Panc1 (cell line): ENCODE data around the gene CD38. TPM values are rescaled to one million over a fixed set of nuclear protein-coding genes. Genes with fewer than 3 reads are reported as not detected.

Experiments used
- ATAC-seq: fragments of 200-7000 bp; cut with Tn5 transposase; 2 replicates; pipeline ENCODE4 v1.9.1; 2020; ENCODE audit warnings: mild to moderate bottlenecking, moderate library complexity
- BruUV-seq: library from RNA; stranded (reverse); fragments of 400-500 nt; replicated peaks from 2 replicates; lab custom pipeline; 2021; lab: Mats Ljungman, UMichigan
- CTCF ChIA-PET: fragments of 300-600 bp; sonication (Branson Sonifier 250); formaldehyde crosslinking; loops from one replicate; lab custom pipeline; 2022; ENCODE audit warnings: antibody characterized with exemption; lab: Charles Lee
- POLR2A ChIA-PET: fragments of 300-600 bp; sonication (Branson Sonifier 250); formaldehyde crosslinking; loops from one replicate; lab custom pipeline; 2022; ENCODE audit warnings: antibody characterized with exemption; lab: Charles Lee
- DNase-seq: peaks from one replicate; pipeline ENCODE4 v3.0.0-alpha.2; 2010; ENCODE audit warnings: low read depth, low spot score
- H3K27ac ChIP-seq: 2 replicates; pipeline ENCODE4 v1.5.1; 2011; ENCODE audit warnings: mild to moderate bottlenecking, low read length, inconsistent platforms
- H3K27me3 ChIP-seq: fragments of 200-500 bp; sonication (Bioruptor generic); 2 replicates; pipeline ENCODE4 v1.6.0; 2014; ENCODE audit warnings: low read length, inconsistent platforms; ENCODE audit not compliant: control insufficient read depth, insufficient read depth
- H3K36me3 ChIP-seq: fragments of 200-500 bp; sonication (Bioruptor generic); 2 replicates; pipeline ENCODE4 v1.5.1; 2014; ENCODE audit warnings: inconsistent platforms, mild to moderate bottlenecking, low read length, moderate library complexity; ENCODE audit not compliant: control insufficient read depth, insufficient read depth
- H3K4me1 ChIP-seq: 2 replicates; pipeline ENCODE4 v1.5.1; 2011; ENCODE audit warnings: inconsistent platforms, mild to moderate bottlenecking, low read length, moderate library complexity; ENCODE audit not compliant: control insufficient read depth, insufficient read depth
- H3K4me3 ChIP-seq, 2 experiments: 2 replicates each; pipeline ENCODE4 v1.5.1; 2011 to 2012; ENCODE audit warnings: low read depth in 2 of 2, low read length in 2 of 2, mild to moderate bottlenecking in 2 of 2, inconsistent platforms in 1 of 2, moderate library complexity in 1 of 2
- H3K9me3 ChIP-seq: fragments of 200-500 bp; sonication (Bioruptor generic); 2 replicates; pipeline ENCODE4 v1.5.1; 2014; ENCODE audit warnings: low read depth, mild to moderate bottlenecking, inconsistent platforms, low read length, moderate library complexity; ENCODE audit not compliant: control insufficient read depth, insufficient read depth
- POLR2AphosphoS5 ChIP-seq: IDR thresholded peaks from 2 replicates; pipeline ENCODE4 v1.6.1; 2012; ENCODE audit warnings: mild to moderate bottlenecking, low read depth, low read length, moderate library complexity
- SIN3A ChIP-seq: IDR thresholded peaks from 2 replicates; pipeline ENCODE4 v1.6.1; 2012; ENCODE audit warnings: low read depth, mild to moderate bottlenecking, low read length, moderate library complexity, borderline replicate concordance; ENCODE audit not compliant: insufficient read depth
- TCF7L2 ChIP-seq: IDR thresholded peaks from 2 replicates; pipeline ENCODE4 v1.6.1; 2011; ENCODE audit warnings: mild to moderate bottlenecking, low read depth, low read length, inconsistent platforms
- in situ Hi-C: cut with HindIII; loops from 2 replicates; pipeline ENCODE4 v1.10.0; 2016; ENCODE audit warnings: low sequenced_read_pairs, low pct_unique_long_range_greater_than_20kb
- intact Hi-C: fragments of 100-400 bp; cut with micrococcal nuclease; formaldehyde crosslinking; loops from one replicate; pipeline ENCODE4 v1.10.0; 2022; ENCODE audit not compliant: unreplicated experiment
- total RNA-seq: library from RNA; stranded (reverse); gene quantifications from one replicate; pipeline ENCODE4 v1.2.1, GENCODE V29; 2021; ENCODE audit not compliant: unreplicated experiment
- TF ChIP-seq, protein P1 (sequence below), 2 experiments: IDR thresholded peaks; 2 replicates each; pipeline ENCODE4 v1.6.1; 2011 to 2012; ENCODE audit warnings: low read depth in 2 of 2, control low read depth in 1 of 2, low read length in 1 of 2, mild to moderate bottlenecking in 1 of 2, moderate library complexity in 1 of 2; ENCODE audit not compliant: insufficient read depth in 1 of 2
- TF ChIP-seq, protein P2 (sequence below): fragments of 450-650 bp; IDR thresholded peaks from 2 replicates; pipeline ENCODE4 v1.5.1; 2017; ENCODE audit warnings: mild to moderate bottlenecking

CD38 gene
- total RNA-seq, 1 experiment from 2014 or later, result 0.15 TPM

DNA sequence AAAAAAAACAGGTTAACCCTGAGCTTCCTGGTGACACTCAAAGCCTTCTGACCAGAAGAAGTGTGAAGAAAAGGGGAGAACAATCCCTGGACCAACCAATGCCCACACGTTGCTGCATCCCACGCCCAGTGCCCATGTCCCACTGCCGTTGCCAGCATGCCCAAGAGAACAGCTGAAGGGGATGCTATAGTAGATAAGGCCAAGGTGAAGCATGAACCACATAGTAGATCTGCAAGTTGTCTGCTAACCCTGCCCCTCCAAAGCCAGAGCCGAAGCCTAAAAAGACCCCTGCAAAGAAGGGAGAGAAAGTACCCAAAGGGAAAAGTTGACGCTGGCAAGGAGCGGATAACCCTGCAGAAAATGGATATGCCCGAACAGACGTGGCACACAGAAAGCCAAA is 11.3 kb upstream of the CD38 start:
- BruUV-seq, result no TSS peak
- DNase-seq (no peak), ATAC-seq (no peak)
- H3K4me3 ChIP-seq, result no peak overlapping the region
- H3K27ac ChIP-seq, result no peak overlapping the region
- intact Hi-C loops, result no loop called here
- POLR2A ChIA-PET, result interaction anchor here (0.7 kb wide), 1 partner anchor 263 kb away, joined by 8 read pairs; no protein-coding TSS in a partner anchor
- no peaks in the 10 kb centered on the region for H3K4me1 ChIP-seq
- no peaks in the 10 kb centered on the region for H3K27me3 ChIP-seq
- in situ Hi-C loops, result no loop called here
- TF ChIP-seq SIN3A (no peak), TCF7L2 (no peak), POLR2AphosphoS5 (no peak)
- TF ChIP-seq, protein P1, sequence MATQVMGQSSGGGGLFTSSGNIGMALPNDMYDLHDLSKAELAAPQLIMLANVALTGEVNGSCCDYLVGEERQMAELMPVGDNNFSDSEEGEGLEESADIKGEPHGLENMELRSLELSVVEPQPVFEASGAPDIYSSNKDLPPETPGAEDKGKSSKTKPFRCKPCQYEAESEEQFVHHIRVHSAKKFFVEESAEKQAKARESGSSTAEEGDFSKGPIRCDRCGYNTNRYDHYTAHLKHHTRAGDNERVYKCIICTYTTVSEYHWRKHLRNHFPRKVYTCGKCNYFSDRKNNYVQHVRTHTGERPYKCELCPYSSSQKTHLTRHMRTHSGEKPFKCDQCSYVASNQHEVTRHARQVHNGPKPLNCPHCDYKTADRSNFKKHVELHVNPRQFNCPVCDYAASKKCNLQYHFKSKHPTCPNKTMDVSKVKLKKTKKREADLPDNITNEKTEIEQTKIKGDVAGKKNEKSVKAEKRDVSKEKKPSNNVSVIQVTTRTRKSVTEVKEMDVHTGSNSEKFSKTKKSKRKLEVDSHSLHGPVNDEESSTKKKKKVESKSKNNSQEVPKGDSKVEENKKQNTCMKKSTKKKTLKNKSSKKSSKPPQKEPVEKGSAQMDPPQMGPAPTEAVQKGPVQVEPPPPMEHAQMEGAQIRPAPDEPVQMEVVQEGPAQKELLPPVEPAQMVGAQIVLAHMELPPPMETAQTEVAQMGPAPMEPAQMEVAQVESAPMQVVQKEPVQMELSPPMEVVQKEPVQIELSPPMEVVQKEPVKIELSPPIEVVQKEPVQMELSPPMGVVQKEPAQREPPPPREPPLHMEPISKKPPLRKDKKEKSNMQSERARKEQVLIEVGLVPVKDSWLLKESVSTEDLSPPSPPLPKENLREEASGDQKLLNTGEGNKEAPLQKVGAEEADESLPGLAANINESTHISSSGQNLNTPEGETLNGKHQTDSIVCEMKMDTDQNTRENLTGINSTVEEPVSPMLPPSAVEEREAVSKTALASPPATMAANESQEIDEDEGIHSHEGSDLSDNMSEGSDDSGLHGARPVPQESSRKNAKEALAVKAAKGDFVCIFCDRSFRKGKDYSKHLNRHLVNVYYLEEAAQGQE (IDR thresholded peaks at IDR 0.05; ENCODE audit: insufficient read depth in 1 of 2, low read depth in 2 of 2, low read length in 1 of 2), result no peak
- TF ChIP-seq, protein P2, sequence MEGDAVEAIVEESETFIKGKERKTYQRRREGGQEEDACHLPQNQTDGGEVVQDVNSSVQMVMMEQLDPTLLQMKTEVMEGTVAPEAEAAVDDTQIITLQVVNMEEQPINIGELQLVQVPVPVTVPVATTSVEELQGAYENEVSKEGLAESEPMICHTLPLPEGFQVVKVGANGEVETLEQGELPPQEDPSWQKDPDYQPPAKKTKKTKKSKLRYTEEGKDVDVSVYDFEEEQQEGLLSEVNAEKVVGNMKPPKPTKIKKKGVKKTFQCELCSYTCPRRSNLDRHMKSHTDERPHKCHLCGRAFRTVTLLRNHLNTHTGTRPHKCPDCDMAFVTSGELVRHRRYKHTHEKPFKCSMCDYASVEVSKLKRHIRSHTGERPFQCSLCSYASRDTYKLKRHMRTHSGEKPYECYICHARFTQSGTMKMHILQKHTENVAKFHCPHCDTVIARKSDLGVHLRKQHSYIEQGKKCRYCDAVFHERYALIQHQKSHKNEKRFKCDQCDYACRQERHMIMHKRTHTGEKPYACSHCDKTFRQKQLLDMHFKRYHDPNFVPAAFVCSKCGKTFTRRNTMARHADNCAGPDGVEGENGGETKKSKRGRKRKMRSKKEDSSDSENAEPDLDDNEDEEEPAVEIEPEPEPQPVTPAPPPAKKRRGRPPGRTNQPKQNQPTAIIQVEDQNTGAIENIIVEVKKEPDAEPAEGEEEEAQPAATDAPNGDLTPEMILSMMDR, result no peak
- CTCF ChIA-PET, result interaction anchor here (0.6 kb wide), 1 partner anchor 438 kb away, joined by 3 read pairs; no protein-coding TSS in a partner anchor
- H3K36me3 ChIP-seq, result no peaks in the 10 kb centered on the region
- H3K9me3 ChIP-seq, result no peaks in the 10 kb centered on the region

DNA sequence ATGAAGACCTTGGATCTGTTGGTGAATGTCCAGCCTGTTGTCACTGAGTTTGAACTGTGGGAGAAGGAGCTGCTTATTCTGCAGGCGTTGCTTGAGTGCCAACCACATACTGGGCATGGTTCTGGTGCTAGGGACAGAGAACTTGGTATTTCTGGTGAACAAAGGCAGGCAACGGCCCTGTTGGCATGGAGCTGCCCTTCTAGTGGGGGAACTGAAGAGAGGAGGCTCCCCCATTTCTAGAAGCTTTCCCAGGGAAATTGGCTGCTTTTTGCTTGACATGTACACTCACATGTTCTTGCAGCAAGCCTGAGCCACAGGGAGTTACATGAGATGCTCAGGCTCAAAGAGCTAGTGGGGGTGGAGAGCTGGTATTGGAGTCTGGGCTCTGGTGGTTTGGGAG is 8.9 kb upstream of the CD38 start:
- POLR2A ChIA-PET, result no interaction called here
- TF ChIP-seq TCF7L2, result no peak
- TF ChIP-seq, protein P1 (IDR thresholded peaks at IDR 0.05; ENCODE audit: insufficient read depth in 1 of 2, low read depth in 2 of 2, low read length in 1 of 2), result no peak
- no peak overlapping the region for H3K27ac ChIP-seq
- H3K27me3 ChIP-seq, result no peaks in the 10 kb centered on the region
- no peaks in the 10 kb centered on the region for H3K36me3 ChIP-seq
- no peaks in the 10 kb centered on the region for H3K4me1 ChIP-seq
- intact Hi-C loops, result no loop called here
- CTCF ChIA-PET, result no interaction called here
- ATAC-seq (no peak), DNase-seq (no peak)
- H3K9me3 ChIP-seq, result no peaks in the 10 kb centered on the region
- no TSS peak for BruUV-seq
- no peak overlapping the region for H3K4me3 ChIP-seq
- in situ Hi-C loops, result no loop called here
